Epithelial cell of proximal tubule (primary cell): ENCODE measurements around the gene GARIN5B. TPM values are rescaled to one million over a fixed set of nuclear protein-coding genes. Genes with fewer than 3 reads are reported as not detected.
A peak's percentile ranks its signal among the peaks of the same experiment; 100 is the strongest.

Experiments used
- DNase-seq: peaks from one replicate; pipeline ENCODE4 v3.0.0-alpha.2; 2011; ENCODE audit warnings: low read depth
- H3K4me3 ChIP-seq: 2 replicates; pipeline ENCODE4 v1.5.1; 2011; ENCODE audit warnings: low read depth, mild to moderate bottlenecking, low read length
- total RNA-seq: library from RNA; depleted of rRNA; stranded (reverse); fragments of >200 nt; gene quantifications from 2 replicates; pipeline ENCODE4 v1.2.3, GENCODE V29; 2015
- TF ChIP-seq, protein P1 (sequence below): conservative IDR thresholded peaks from 2 replicates; pipeline ENCODE4 v1.5.1; 2012; ENCODE audit warnings: low read depth, mild to moderate bottlenecking, low read length

The GARIN5B gene
- total RNA-seq, 1 donor from 2014 or later: not detected

DNA sequence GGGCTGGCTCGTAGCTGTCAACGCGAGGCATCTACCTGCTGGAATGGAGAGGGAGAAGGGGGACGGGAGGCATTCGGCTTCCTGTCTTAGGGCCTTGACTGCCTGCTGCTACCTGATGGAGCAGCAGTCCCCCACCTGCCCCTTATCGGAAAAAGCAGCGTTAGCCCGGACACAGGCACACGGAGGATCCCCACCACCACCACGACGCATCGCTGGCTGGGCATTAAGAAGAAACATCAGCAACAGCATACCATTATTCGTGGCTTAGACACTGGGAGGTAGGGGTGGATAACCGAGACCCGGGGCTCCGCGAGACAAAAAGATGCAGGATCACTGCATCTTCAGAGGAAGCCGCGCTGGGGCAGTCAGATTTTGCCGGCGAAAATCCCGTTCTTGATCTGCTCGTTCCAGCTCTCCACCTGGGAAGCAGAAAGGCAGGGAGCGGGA lies 9.7 kb downstream of the GARIN5B start:
- peak overlapping the region; percentile 57 for H3K4me3 ChIP-seq
- DNase-seq: no peak
- TF ChIP-seq, protein P1, sequence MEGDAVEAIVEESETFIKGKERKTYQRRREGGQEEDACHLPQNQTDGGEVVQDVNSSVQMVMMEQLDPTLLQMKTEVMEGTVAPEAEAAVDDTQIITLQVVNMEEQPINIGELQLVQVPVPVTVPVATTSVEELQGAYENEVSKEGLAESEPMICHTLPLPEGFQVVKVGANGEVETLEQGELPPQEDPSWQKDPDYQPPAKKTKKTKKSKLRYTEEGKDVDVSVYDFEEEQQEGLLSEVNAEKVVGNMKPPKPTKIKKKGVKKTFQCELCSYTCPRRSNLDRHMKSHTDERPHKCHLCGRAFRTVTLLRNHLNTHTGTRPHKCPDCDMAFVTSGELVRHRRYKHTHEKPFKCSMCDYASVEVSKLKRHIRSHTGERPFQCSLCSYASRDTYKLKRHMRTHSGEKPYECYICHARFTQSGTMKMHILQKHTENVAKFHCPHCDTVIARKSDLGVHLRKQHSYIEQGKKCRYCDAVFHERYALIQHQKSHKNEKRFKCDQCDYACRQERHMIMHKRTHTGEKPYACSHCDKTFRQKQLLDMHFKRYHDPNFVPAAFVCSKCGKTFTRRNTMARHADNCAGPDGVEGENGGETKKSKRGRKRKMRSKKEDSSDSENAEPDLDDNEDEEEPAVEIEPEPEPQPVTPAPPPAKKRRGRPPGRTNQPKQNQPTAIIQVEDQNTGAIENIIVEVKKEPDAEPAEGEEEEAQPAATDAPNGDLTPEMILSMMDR: no peak

DNA sequence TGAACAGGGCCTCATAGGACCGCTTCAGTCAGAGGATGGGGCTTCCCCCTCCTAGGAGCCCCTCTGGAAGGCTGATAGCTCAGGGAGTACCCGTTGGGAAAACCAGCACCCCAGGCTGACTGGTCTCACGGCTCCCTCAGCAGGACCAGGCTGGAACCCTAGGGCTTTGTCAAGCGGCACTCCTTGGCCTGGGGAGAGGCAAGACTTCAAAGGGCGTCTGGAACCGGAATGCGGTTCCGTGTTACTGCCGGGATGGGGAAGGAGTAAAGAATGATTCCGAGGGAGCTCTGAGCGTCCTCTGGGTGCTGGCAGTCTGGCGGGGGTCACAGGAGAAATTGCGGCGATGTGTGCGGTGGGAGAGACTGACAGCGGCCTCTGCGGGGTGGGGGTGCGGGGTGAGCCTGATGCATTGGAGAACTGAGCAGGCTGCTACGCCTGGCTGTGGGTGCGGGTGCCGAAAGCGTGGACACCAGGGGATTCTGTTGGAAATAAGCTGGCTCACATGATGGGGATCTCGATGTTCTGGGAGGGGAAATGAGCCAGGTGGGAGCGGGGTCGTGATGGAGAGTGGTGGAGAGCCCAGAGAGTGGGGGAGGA lies 10.4 kb downstream of the GARIN5B start:
- DNase-seq: no peak
- no peak overlapping the region for H3K4me3 ChIP-seq
- TF ChIP-seq, protein P1: no peak

DNA sequence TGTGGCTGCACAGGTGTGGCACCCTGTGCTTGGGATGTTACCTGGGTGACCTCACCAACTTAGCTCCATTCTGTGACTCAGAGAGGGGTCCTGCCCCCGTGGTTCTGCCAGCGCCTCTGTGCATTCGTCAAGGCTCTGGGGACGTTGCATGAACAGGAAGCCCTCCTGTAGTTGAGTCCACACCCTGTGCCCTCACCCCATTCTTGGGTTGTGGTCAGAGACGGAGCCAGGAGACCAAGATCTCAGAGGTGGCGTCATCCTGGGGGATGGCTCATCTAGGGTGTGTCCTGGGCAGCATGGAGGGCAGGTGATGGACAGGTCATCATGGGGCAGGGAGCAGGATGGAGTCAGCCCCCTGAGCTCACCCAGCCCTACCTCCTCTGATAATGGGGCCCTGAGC lies 11.0 kb downstream of the GARIN5B start:
- TF ChIP-seq, protein P1: no peak
- DNase-seq: no peak

DNA sequence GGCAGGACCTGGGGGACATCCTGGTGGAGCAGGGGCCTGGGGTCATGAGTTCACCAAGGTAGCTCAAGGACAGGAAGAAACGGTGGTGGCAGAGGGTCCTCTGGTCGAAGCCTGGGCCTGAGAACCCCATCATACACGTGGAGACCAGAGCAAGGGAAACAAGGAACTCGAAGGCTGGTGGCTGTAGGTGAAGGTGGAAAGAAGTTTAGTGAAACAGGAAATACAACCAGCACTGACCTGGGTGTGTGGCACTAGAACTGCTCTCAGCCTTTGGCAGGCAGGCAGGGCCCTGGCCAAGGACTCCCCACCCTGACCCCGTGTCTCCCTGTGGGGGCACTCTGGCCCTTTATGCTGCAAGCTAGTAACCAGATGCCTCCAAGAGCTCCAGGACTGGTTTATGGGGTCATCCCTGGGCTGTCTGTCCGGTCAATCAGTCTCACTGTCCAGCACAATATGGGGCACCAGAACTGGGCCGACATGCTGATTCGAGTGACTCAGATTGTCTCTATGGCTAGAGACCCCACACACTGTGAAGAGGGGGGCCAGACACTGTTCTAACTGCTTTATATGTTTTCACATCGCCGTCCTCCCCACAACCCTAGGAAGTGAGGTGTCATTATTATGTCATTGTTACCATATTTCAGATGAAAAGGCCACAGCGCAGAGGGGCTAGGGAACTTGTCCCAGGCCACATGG lies 12.3 kb downstream of the GARIN5B start:
- no peak for DNase-seq
- no peak overlapping the region for H3K4me3 ChIP-seq
- TF ChIP-seq, protein P1: no peak

More for the DNA sequence above, 11.0 kb downstream of the GARIN5B start:
- H3K4me3 ChIP-seq: no peak overlapping the region

DNA sequence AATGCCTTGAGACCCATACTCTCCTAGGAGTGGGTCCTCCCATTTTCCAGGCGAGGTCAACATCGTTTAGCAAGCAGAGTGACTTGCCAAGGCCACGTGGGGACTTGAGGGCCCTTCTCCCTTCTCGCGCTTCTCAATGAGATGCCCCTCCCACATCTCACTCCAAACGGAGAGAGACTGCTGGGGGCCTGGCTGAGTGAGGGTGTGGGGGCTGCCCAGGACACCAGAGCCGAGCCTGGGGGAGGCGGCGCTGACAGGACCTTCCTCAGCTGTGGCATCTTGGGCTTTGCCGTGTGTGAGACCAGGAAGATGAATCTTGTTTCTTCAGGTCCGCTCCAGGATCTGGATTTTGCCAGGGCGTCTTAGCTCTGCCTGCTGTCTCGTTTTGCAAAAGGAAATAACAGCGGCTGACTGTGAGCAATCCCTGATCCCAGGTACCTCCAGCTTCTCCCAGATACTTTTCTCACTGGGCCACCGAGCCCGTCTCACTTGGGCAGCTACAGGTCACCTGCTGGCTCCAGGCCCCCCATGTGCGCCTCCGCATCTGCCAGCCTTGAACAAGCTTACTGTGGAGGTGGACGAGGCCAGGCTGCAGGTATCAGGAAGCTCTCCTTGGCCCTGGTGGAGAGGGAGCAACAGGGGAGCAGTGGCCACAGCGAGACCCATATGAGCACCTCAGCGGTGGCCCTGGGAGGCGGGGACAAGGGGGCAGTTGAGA lies 14.6 kb downstream of the GARIN5B start:
- TF ChIP-seq, protein P1: no peak
- H3K4me3 ChIP-seq: no peak overlapping the region
- DNase-seq: no peak

DNA sequence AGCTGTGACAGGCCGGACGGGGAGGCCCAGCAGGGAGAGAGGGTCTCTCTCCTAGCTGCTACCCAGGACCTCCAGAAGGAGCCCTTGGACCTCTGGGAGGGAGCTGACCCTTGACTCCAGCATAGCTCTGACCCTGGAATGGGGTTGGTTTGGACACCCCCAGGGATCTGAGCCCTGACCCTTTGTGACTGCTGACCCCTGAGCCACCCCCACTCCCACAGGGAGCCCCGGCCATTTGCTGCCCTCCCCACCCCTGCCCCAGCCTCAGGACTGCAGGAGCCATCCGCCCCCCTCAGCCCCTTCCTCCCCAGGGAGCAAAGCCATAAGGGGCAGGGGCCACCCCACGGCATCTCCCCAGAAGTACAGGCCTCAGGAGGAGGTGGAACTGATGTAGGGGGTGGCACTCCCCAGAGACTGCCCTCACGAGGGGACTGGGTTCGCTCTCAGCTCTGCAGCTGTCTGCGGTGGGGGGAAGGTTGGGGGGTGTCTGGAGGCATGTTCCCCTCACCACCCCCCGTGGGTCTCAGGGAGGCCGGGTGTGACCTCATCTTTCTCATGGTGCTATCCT lies 15.5 kb downstream of the GARIN5B start:
- TF ChIP-seq, protein P1: no peak
- DNase-seq: no peak
- H3K4me3 ChIP-seq: no peak overlapping the region
